ENCODE data around the gene PNPLA6.

DNA sequence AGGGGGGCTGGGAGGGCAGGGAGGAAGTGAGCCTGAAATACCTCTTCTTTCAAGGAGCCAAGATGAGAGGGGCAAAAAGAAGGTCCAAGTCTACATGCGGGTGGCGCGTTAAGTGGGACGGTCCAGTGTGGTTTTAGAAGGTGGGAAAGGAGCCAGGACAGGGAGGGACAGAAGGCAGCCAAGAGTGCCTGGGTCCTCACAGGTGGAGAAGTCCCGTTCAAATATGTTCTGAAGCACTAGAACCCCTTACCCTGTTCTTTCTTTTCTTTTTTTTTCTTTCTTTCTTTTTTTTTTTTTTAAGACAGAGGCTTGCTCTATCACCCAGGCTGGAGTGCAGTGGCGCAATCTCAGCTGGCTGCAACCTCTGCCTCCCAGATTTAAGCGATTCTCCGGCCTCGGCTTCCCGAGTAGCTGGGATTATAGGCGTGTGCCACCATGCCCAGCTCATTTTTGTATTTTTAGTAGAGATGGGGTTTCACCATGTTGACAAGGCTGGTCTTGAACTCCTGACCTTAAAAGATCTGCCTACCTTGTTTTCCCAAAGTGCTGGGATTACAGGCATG lies 67.5 kb downstream of the PNPLA6 start:
- TF ChIP-seq, protein P1, sequence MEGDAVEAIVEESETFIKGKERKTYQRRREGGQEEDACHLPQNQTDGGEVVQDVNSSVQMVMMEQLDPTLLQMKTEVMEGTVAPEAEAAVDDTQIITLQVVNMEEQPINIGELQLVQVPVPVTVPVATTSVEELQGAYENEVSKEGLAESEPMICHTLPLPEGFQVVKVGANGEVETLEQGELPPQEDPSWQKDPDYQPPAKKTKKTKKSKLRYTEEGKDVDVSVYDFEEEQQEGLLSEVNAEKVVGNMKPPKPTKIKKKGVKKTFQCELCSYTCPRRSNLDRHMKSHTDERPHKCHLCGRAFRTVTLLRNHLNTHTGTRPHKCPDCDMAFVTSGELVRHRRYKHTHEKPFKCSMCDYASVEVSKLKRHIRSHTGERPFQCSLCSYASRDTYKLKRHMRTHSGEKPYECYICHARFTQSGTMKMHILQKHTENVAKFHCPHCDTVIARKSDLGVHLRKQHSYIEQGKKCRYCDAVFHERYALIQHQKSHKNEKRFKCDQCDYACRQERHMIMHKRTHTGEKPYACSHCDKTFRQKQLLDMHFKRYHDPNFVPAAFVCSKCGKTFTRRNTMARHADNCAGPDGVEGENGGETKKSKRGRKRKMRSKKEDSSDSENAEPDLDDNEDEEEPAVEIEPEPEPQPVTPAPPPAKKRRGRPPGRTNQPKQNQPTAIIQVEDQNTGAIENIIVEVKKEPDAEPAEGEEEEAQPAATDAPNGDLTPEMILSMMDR (IDR thresholded peaks at IDR 0.05; ENCODE audit: low read depth, low read length, poor library complexity, severe bottlenecking), result no peak
- no peak for TF ChIP-seq EZH2phosphoT487 (IDR thresholded peaks at IDR 0.05; ENCODE audit: borderline replicate concordance, low read length)
